Epithelial cell of umbilical artery (primary cell): ENCODE measurements around the gene WNT5B. TPM values are rescaled to one million over a fixed set of nuclear protein-coding genes. Genes with fewer than 3 reads are reported as not detected.

ENCODE experiments used
- total RNA-seq: library from RNA; depleted of rRNA; stranded (reverse); fragments of >200 nt; gene quantifications from 2 replicates; pipeline ENCODE4 v1.2.3, GENCODE V29; 2014

The WNT5B gene
- 0.32 and 0.46 TPM in 2 replicates for total RNA-seq

GRCh38 chr12:1628666-1629337 lies at the start of gene WNT5B:
Gene WNT5B (plus strand): TSS chr12:1629231. CDS start chr12:1631355, 2,124 bp downstream.

GRCh38 chr12:1594261-1595025 lies 34.6 kb upstream of the WNT5B start, which contains the start of gene FBXL14:
Gene FBXL14 (minus strand): TSS chr12:1594581. CDS start chr12:1594066, 515 bp downstream.

GRCh38 chr12:1690578-1691122 lies 61.6 kb downstream of the WNT5B start, which contains the start of gene ADIPOR2:
Gene ADIPOR2 (plus strand): TSS chr12:1691070. CDS start chr12:1754344, 63,274 bp downstream.

Other genes with a start within 250 kb of the WNT5B start
- 14.0 and 15.5 TPM in 2 replicates for gene FBXL14, start 34.6 kb upstream of the WNT5B start, total RNA-seq
- gene ADIPOR2, start 61.8 kb downstream of the WNT5B start, total RNA-seq = 33.1 and 50.3 TPM in 2 replicates
- gene LRTM2, start 191.3 kb downstream of the WNT5B start, total RNA-seq = not detected in 2 replicates